Liver (tissue), 9 donors: ENCODE measurements around the gene WNT3A. TPM values are rescaled to one million over a fixed set of nuclear protein-coding genes. Genes with fewer than 3 reads are reported as not detected.
A peak's percentile ranks its signal among the peaks of the same experiment; 100 is the strongest.

Experiments used
- DNase-seq: peaks from one replicate; pipeline ENCODE4 v3.0.0-alpha.2; 2017; ENCODE audit warnings: low spot score
- H3K27ac ChIP-seq, 2 donors: one replicate each; pipeline ENCODE4 v1.7.0; 2013; ENCODE audit warnings: inconsistent platforms in 2 of 2, low read length in 2 of 2, control low read depth in 1 of 2, low read depth in 1 of 2, mild to moderate bottlenecking in 1 of 2
- H3K27me3 ChIP-seq, 4 donors: one replicate each; pipeline versions ENCODE4 v1.6.1 to v1.7.0; 2013; ENCODE audit warnings: low read length in 3 of 4, inconsistent platforms in 1 of 4, mild to moderate bottlenecking in 1 of 4, moderate library complexity in 1 of 4; ENCODE audit not compliant: control insufficient read depth in 4 of 4, insufficient read depth in 4 of 4
- H3K36me3 ChIP-seq, 4 donors: one replicate each; pipeline versions ENCODE4 v1.6.1 to v1.7.0; 2013; ENCODE audit warnings: low read length in 3 of 4, mild to moderate bottlenecking in 3 of 4, low read depth in 1 of 4, moderate library complexity in 1 of 4; ENCODE audit not compliant: control insufficient read depth in 4 of 4, insufficient read depth in 3 of 4
- H3K4me1 ChIP-seq, 4 donors: one replicate each; pipeline versions ENCODE4 v1.6.1 to v1.7.0; 2013; ENCODE audit warnings: low read length in 3 of 4, mild to moderate bottlenecking in 3 of 4, moderate library complexity in 1 of 4; ENCODE audit not compliant: control insufficient read depth in 4 of 4, insufficient read depth in 4 of 4
- H3K4me3 ChIP-seq, 3 donors: one replicate each; pipeline versions ENCODE4 v1.6.1 to v1.7.0; 2013; ENCODE audit warnings: low read length in 3 of 3, control low read depth in 1 of 3, low read depth in 1 of 3, mild to moderate bottlenecking in 1 of 3
- H3K9ac ChIP-seq, 2 donors: one replicate each; pipeline ENCODE4 v1.7.0; 2013; ENCODE audit warnings: low read length in 2 of 2, mild to moderate bottlenecking in 2 of 2, moderate library complexity in 2 of 2, control low read depth in 1 of 2, low read depth in 1 of 2
- H3K9me3 ChIP-seq, 4 donors: one replicate each; pipeline versions ENCODE4 v1.6.1 to v1.7.0; 2013; ENCODE audit warnings: low read length in 3 of 4; ENCODE audit not compliant: control insufficient read depth in 4 of 4
- FOXA1 ChIP-seq: IDR thresholded peaks from 2 replicates; pipeline ENCODE4 v1.6.1; 2016; ENCODE audit warnings: antibody characterized with exemption
- FOXA2 ChIP-seq: IDR thresholded peaks from 2 replicates; pipeline ENCODE4 v1.6.1; 2016; ENCODE audit warnings: antibody characterized with exemption
- GABPA ChIP-seq, 2 donors: IDR thresholded peaks in 1 of 2; conservative IDR thresholded peaks in 1 of 2; 2 replicates each; pipeline ENCODE4 v1.6.1; 2016; ENCODE audit warnings: antibody characterized with exemption in 2 of 2, mild to moderate bottlenecking in 1 of 2, moderate library complexity in 1 of 2
- HNF4A ChIP-seq, 2 donors: conservative IDR thresholded peaks; 2 replicates each; pipeline ENCODE4 v1.6.1; 2016; ENCODE audit warnings: antibody characterized with exemption in 2 of 2, mild to moderate bottlenecking in 2 of 2
- HNF4G ChIP-seq: IDR thresholded peaks from 2 replicates; pipeline ENCODE4 v1.6.1; 2016; ENCODE audit warnings: antibody characterized with exemption
- JUND ChIP-seq, 2 donors: IDR thresholded peaks; 2 replicates each; pipeline ENCODE4 v1.6.1; 2016; ENCODE audit warnings: antibody characterized with exemption in 2 of 2
- RAD21 ChIP-seq, 2 donors: IDR thresholded peaks; 2 replicates each; pipeline ENCODE4 v1.6.1; 2016; ENCODE audit warnings: antibody characterized with exemption in 2 of 2, mild to moderate bottlenecking in 2 of 2
- RXRA ChIP-seq, 2 donors: IDR thresholded peaks; 2 replicates each; pipeline ENCODE4 v1.6.1; 2017 to 2018; ENCODE audit warnings: antibody characterized with exemption in 2 of 2, mild to moderate bottlenecking in 1 of 2
- YY1 ChIP-seq: IDR thresholded peaks from 2 replicates; pipeline ENCODE4 v1.6.1; 2016; ENCODE audit warnings: antibody characterized with exemption, mild to moderate bottlenecking
- WGBS: extraction: QIAGEN DNeasy Blood & Tissue Kit; methylation state at CpG from one replicate; pipeline ENCODE4 v1.1.7; 2013; 5-methylcytosine and 5-hydroxymethylcytosine counted together
- polyA plus RNA-seq, 2 donors: library from polyadenylated mRNA; stranded (reverse) in 1 of 2; unstranded in 1 of 2; fragments of 200-250 nt in 1 of 2; fragments of >200 nt in 1 of 2; fragmentation: Nextera tagmentation in 1 of 2; extraction: Ambion mirVana in 1 of 2; gene quantifications; one replicate each; pipeline versions ENCODE4 v1.2.1 to v1.2.3, GENCODE V29; 2013 to 2015
- total RNA-seq, 2 donors: library from RNA; depleted of rRNA; stranded (reverse); fragments of >200 nt; gene quantifications; one replicate each; pipeline ENCODE4 v1.2.3, GENCODE V29; 2014
- TF ChIP-seq, protein P1 (sequence below): IDR thresholded peaks from 2 replicates; pipeline ENCODE4 v1.6.1; 2016; ENCODE audit warnings: antibody characterized with exemption
- TF ChIP-seq, protein P2 (sequence below): IDR thresholded peaks from 2 replicates; pipeline ENCODE4 v1.6.1; 2016; ENCODE audit warnings: antibody characterized with exemption, mild to moderate bottlenecking
- TF ChIP-seq, protein P3 (sequence below): IDR thresholded peaks from 2 replicates; pipeline ENCODE4 v1.6.1; 2016; ENCODE audit warnings: antibody characterized with exemption
- donor health status: healthy.
- donor health status: healthy.
- donor health status: healthy.
- donor health status: healthy.
- donor health status: healthy.

The WNT3A gene
- total and polyA plus RNA-seq, 4 donors: not detected

DNA sequence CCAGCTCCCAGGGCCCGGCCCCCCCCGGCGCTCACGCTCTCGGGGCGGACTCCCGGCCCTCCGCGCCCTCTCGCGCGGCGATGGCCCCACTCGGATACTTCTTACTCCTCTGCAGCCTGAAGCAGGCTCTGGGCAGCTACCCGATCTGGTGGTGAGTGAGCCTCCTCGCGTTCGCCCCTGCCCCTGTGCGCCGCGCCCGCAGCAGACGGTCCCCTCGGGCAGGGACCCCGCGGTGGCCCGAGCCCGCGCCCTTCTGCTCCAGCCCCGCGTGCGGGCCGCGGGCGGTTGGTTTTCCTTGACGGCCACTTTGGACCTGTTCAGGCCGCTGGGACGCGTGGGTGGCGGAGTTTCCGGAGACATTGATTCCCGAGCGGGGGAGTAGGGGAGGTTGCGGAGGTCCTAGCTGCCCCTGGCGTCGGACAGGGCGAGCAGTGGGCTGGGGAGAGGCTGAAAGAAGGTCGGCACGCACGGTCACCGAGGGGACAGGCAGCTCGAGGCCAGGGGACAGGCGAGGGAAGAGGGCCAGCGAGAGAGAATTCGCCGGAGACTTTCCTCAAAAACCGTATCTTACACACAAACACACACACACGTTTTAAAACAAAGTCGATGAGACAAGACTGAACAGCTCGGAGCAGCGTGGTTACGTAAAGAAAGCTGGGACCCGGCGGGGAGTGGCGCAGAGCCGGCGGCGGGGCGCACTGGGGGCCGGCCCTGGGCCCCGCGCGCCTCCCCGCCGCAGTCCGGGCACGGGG is 427 bp downstream of the WNT3A start:
- Histone ChIP-seq H3K4me3 (peak overlapping the region in 1 of 3 donors; percentile 5), H3K27me3 (peaks cover 0 to 28% (median 4%) of the 10 kb centered on the region in 4 donors), H3K4me1 (peaks cover 0 to 17% (median 3%) of the 10 kb centered on the region in 4 donors), H3K36me3 (no peaks in the 10 kb centered on the region), H3K27ac (no peak overlapping the region), H3K9me3 (no peaks in the 10 kb centered on the region), H3K9ac (no peak overlapping the region)
- peak; percentile 30 for DNase-seq
- TF ChIP-seq YY1: no peak
- WGBS: 3% methylated on average over 77 of the region's 77 CpGs

DNA sequence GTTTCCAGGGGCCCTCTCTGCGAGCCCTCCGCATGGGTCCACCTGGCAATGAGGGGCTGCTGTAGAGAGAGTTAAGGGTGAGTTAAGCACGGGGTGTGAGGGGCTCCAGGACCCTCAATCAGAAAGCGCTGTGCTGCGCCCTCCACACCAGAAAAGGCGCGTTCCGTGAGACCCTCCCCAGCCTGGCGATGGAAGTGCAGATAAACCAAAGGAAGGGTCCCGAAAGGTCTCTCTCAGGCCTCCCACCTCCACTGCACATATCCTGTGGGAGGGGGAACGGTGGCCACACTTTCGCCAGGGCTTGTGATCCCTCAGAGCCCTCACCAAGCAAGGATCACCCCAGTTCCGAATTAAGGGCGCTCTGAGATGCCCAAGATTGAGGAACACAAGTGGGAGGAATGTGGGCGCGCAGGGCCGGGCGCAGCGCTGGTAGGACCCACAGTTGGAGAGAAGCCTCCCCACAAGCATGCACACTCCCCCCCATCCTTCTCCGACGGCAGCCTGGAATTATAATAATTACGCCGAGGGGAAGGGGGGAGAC is 1.1 kb downstream of the WNT3A start:
- Histone ChIP-seq H3K4me1 (peaks cover 0 to 17% (median 3%) of the 10 kb centered on the region in 4 donors), H3K27me3 (peaks cover 0 to 28% (median 4%) of the 10 kb centered on the region in 4 donors), H3K4me3 (no peak overlapping the region), H3K36me3 (no peaks in the 10 kb centered on the region), H3K27ac (no peak overlapping the region), H3K9me3 (no peaks in the 10 kb centered on the region), H3K9ac (no peak overlapping the region)
- TF ChIP-seq FOXA2: no peak
- no peak for TF ChIP-seq JUND (IDR thresholded peaks at IDR 0.05)
- TF ChIP-seq, protein P1, sequence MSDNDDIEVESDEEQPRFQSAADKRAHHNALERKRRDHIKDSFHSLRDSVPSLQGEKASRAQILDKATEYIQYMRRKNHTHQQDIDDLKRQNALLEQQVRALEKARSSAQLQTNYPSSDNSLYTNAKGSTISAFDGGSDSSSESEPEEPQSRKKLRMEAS: no peak
- TF ChIP-seq RAD21 (IDR thresholded peaks at IDR 0.05): no peak
- no peak for TF ChIP-seq HNF4G
- TF ChIP-seq, protein P2, sequence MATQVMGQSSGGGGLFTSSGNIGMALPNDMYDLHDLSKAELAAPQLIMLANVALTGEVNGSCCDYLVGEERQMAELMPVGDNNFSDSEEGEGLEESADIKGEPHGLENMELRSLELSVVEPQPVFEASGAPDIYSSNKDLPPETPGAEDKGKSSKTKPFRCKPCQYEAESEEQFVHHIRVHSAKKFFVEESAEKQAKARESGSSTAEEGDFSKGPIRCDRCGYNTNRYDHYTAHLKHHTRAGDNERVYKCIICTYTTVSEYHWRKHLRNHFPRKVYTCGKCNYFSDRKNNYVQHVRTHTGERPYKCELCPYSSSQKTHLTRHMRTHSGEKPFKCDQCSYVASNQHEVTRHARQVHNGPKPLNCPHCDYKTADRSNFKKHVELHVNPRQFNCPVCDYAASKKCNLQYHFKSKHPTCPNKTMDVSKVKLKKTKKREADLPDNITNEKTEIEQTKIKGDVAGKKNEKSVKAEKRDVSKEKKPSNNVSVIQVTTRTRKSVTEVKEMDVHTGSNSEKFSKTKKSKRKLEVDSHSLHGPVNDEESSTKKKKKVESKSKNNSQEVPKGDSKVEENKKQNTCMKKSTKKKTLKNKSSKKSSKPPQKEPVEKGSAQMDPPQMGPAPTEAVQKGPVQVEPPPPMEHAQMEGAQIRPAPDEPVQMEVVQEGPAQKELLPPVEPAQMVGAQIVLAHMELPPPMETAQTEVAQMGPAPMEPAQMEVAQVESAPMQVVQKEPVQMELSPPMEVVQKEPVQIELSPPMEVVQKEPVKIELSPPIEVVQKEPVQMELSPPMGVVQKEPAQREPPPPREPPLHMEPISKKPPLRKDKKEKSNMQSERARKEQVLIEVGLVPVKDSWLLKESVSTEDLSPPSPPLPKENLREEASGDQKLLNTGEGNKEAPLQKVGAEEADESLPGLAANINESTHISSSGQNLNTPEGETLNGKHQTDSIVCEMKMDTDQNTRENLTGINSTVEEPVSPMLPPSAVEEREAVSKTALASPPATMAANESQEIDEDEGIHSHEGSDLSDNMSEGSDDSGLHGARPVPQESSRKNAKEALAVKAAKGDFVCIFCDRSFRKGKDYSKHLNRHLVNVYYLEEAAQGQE: no peak
- no peak for TF ChIP-seq FOXA1
- no peak for TF ChIP-seq HNF4A (conservative IDR thresholded peaks at IDR 0.05)
- TF ChIP-seq RXRA (IDR thresholded peaks at IDR 0.05): no peak
- TF ChIP-seq, protein P3, sequence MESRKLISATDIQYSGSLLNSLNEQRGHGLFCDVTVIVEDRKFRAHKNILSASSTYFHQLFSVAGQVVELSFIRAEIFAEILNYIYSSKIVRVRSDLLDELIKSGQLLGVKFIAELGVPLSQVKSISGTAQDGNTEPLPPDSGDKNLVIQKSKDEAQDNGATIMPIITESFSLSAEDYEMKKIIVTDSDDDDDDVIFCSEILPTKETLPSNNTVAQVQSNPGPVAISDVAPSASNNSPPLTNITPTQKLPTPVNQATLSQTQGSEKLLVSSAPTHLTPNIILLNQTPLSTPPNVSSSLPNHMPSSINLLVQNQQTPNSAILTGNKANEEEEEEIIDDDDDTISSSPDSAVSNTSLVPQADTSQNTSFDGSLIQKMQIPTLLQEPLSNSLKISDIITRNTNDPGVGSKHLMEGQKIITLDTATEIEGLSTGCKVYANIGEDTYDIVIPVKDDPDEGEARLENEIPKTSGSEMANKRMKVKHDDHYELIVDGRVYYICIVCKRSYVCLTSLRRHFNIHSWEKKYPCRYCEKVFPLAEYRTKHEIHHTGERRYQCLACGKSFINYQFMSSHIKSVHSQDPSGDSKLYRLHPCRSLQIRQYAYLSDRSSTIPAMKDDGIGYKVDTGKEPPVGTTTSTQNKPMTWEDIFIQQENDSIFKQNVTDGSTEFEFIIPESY: no peak
- TF ChIP-seq GABPA (IDR thresholded peaks at IDR 0.05 in 1 of 2, conservative IDR thresholded peaks at IDR 0.05 in 1 of 2): no peak
- peak; percentile 23 for DNase-seq
- 5% methylated on average over 23 of the region's 23 CpGs for WGBS
